NT2/D1 (cell line): ENCODE data around the gene ITPRID2.

ENCODE experiments used
- SUZ12 ChIP-seq: IDR thresholded peaks from 2 replicates; pipeline ENCODE4 v1.6.1; 2011; ENCODE audit not compliant: insufficient read length, insufficient read depth; ENCODE audit errors: extremely low read depth
- YY1 ChIP-seq: IDR thresholded peaks from 2 replicates; pipeline ENCODE4 v1.6.1; 2011; ENCODE audit not compliant: insufficient read length, insufficient read depth
- ZNF274 ChIP-seq: IDR thresholded peaks from 2 replicates; pipeline ENCODE4 v1.6.1; 2011; ENCODE audit warnings: mild to moderate bottlenecking, low read depth, low read length

- TF ChIP-seq SUZ12: no peak
- no peak for TF ChIP-seq YY1
- TF ChIP-seq ZNF274: no peak
Observed at GRCh38 chr2:181955010-181955409, 63.5 kb downstream of the ITPRID2 start.
